Left lung (tissue), 10 donors: Measurements from ENCODE around the gene PISD. TPM values are rescaled to one million over a fixed set of nuclear protein-coding genes. Genes with fewer than 3 reads are reported as not detected.
"Not testable (repeated sequence)": the region's sequence is repeated elsewhere in the genome, so short reads cannot be mapped to it uniquely, and the experiment has no call there.

ENCODE experiments used
- ATAC-seq: fragments of 200-7000 bp; cut with Tn5 transposase; one replicate; pipeline ENCODE4 v1.9.1; 2020; ENCODE audit warnings: moderate library complexity
- DNase-seq, 4 donors: peaks; one replicate each; pipeline ENCODE4 v3.0.0-alpha.2; 2013 to 2020
- H3K27ac ChIP-seq, 2 donors: fragments of 200-600 bp; sonication (generic) in 1 of 2; one replicate each; pipeline versions ENCODE4 v1.5.0 to v1.8.0; 2020 to 2021
- H3K27me3 ChIP-seq, 2 donors: fragments of 200-600 bp; sonication (generic) in 1 of 2; one replicate each; pipeline versions ENCODE4 v1.5.0 to v1.8.0; 2020 to 2021
- H3K36me3 ChIP-seq, 2 donors: fragments of 200-600 bp; sonication (generic) in 1 of 2; one replicate each; pipeline versions ENCODE4 v1.5.0 to v1.8.0; 2020 to 2021
- H3K4me1 ChIP-seq, 2 donors: fragments of 200-600 bp; one replicate each; pipeline ENCODE4 v1.8.0; 2021
- H3K4me3 ChIP-seq, 2 donors: fragments of 200-600 bp; sonication (generic) in 1 of 2; one replicate each; pipeline versions ENCODE4 v1.5.0 to v1.8.0; 2020 to 2021; ENCODE audit warnings: mild to moderate bottlenecking in 1 of 2
- H3K9me3 ChIP-seq, 2 donors: fragments of 200-600 bp; sonication (generic) in 1 of 2; one replicate each; pipeline versions ENCODE4 v1.5.0 to v1.8.0; 2020 to 2021
- intact Hi-C, 2 donors: fragments of 100-400 bp; cut with DNase I; formaldehyde crosslinking; loops; one replicate each; pipeline versions ENCODE4 v1.11.2 to v1.14.2; 2022
- polyA plus RNA-seq, 6 donors: library from polyadenylated mRNA; unstranded; fragments of 120-200 nt; gene quantifications; one replicate each; pipeline ENCODE4 v1.2.1, GENCODE V29; 2013; ENCODE audit not compliant: insufficient read length in 6 of 6
- total RNA-seq, 2 donors: library from RNA; stranded (reverse); fragmentation: NEBNext Ultra II Directional; extraction: Animal tissue kit (Norgen Biotek cat#: 25700); gene quantifications; one replicate each; pipeline ENCODE4 v1.2.1, GENCODE V29; 2021
- TF ChIP-seq, protein P1 (sequence below), 2 donors: fragments of 200-600 bp; sonication (generic) in 1 of 2; IDR thresholded peaks; one replicate each; pipeline versions ENCODE4 v1.5.0 to v1.8.0; 2021; ENCODE audit warnings: antibody characterized with exemption in 2 of 2
- donor health status: DM: no; HTN: yes; CAD: no.
- donor health status: DM: no; HTN: no; CAD: no.

Gene PISD
- total and polyA plus RNA-seq, 8 donors: 22.6 to 60.5 (median 29.0) TPM

DNA sequence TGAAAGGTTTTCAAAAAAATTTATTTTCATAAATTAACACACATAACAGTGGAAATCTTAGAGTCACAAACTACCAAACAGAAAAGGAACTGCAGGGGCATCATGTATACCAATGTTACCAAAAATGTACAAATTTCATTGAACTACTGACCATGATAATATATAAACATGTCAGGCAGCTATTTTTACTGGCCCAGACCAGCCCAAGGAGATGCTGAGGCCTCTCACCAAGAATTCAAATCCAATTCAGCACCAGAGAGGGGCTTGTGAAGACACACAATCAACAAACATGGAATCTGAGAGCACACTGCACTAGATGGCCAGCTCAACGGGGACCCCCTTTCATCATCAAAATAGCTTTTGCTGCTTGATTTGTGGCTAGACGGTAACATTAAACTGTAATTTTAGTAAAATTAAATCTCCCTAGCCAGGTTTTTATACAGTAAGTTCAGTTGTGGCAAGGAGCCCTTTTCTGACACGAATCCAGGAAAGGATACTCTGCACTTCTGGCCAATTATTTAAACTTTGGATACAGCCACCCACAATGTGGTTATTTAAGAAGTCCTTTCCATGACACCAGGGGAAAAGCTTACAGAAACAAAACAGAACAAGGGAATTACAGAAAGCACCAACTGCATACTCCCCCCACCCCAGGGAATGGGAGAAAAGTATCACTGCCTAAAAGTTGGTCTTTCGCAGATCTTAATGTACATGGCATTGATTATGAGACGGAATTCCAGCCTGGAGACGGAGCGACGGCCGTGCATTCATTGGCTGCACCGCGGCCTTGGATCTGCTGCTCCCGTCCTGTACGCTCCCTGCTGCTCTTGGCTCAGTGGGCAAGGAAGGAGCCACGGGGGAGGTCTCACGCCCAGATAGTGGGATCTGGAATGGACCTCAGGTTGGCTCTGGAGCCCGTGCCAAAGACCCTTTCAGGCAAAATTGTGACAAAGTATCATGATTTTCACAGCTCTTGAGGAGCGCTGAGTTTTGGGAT, 19.6 kb upstream of the PISD start:
- no peak for DNase-seq
- no peaks in the 10 kb centered on the region for H3K27me3 ChIP-seq
- no peak for ATAC-seq
- intact Hi-C loops: no loop called here
- peak overlapping the region in 1 of 2 donors; percentile 64 for H3K27ac ChIP-seq
- H3K4me3 ChIP-seq: no peak overlapping the region
- H3K9me3 ChIP-seq: no peaks in the 10 kb centered on the region
- TF ChIP-seq, protein P1, sequence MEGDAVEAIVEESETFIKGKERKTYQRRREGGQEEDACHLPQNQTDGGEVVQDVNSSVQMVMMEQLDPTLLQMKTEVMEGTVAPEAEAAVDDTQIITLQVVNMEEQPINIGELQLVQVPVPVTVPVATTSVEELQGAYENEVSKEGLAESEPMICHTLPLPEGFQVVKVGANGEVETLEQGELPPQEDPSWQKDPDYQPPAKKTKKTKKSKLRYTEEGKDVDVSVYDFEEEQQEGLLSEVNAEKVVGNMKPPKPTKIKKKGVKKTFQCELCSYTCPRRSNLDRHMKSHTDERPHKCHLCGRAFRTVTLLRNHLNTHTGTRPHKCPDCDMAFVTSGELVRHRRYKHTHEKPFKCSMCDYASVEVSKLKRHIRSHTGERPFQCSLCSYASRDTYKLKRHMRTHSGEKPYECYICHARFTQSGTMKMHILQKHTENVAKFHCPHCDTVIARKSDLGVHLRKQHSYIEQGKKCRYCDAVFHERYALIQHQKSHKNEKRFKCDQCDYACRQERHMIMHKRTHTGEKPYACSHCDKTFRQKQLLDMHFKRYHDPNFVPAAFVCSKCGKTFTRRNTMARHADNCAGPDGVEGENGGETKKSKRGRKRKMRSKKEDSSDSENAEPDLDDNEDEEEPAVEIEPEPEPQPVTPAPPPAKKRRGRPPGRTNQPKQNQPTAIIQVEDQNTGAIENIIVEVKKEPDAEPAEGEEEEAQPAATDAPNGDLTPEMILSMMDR (IDR thresholded peaks at IDR 0.05): no peak
- peaks cover 0 to 42% of the 10 kb centered on the region in 2 donors for H3K36me3 ChIP-seq
- H3K4me1 ChIP-seq: peaks cover 0 to 10% of the 10 kb centered on the region in 2 donors

GRCh38 chr22:31680861-31681341, 18.9 kb upstream of the PISD start:
- no peak for ATAC-seq
- DNase-seq: no peak
- TF ChIP-seq, protein P1 (IDR thresholded peaks at IDR 0.05): no peak
- intact Hi-C loops: no loop called here
- H3K4me1 ChIP-seq: peaks cover 0 to 16% of the 10 kb centered on the region in 2 donors
- peak overlapping the region; percentile 14 to 64 for H3K27ac ChIP-seq
- H3K36me3 ChIP-seq: peaks cover 0 to 35% of the 10 kb centered on the region in 2 donors
- H3K9me3 ChIP-seq: no peaks in the 10 kb centered on the region
- no peaks in the 10 kb centered on the region for H3K27me3 ChIP-seq
- no peak overlapping the region for H3K4me3 ChIP-seq

DNA sequence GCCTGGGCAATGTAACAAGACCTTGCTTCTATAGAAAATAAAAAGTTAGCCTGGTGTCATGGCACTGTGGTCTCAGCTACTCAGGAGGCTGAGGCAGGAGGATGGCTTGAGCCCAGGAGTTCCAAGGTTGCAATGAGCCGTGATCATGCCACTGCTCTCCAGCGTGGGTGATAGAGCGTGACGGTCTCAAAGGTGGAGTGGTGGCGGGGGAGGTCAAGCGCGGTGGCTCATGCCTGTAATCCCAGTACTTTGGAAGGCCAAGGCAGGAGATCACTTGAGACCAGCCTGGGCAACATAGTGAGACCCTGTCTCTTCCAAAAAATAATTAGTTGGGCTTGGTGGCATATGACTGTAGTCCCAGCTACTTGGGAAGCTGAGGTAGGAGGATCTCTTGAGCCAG, 16.7 kb upstream of the PISD start:
- H3K9me3 ChIP-seq: no peaks in the 10 kb centered on the region
- intact Hi-C loops: no loop called here
- H3K4me3 ChIP-seq: no peak overlapping the region
- H3K27me3 ChIP-seq: no peaks in the 10 kb centered on the region
- TF ChIP-seq, protein P1 (IDR thresholded peaks at IDR 0.05): no peak
- H3K36me3 ChIP-seq: peaks cover 0 to 13% of the 10 kb centered on the region in 2 donors
- no peak overlapping the region for H3K27ac ChIP-seq
- DNase-seq: no peak
- ATAC-seq: no peak
- peaks cover 0 to 24% of the 10 kb centered on the region in 2 donors for H3K4me1 ChIP-seq

- intact Hi-C loops: no loop called here
- Histone ChIP-seq H3K36me3 (no peaks in the 10 kb centered on the region), H3K27ac (peak overlapping the region; percentile 59 to 62), H3K4me1 (peaks cover 0 to 26% of the 10 kb centered on the region in 2 donors), H3K27me3 (no peaks in the 10 kb centered on the region), H3K4me3 (peak overlapping the region; percentile 33 to 44), H3K9me3 (no peaks in the 10 kb centered on the region)
- TF ChIP-seq, protein P1 (IDR thresholded peaks at IDR 0.05): no peak
- DNase-seq: peak; percentile 43 to 99 (median 92)
- peak; percentile 100 for ATAC-seq
These were observed 14.7 kb upstream of the PISD start for GRCh38 chr22:31676700-31677099.

- H3K9me3 ChIP-seq, DNase-seq, ATAC-seq, H3K36me3 ChIP-seq, H3K4me3 ChIP-seq, intact Hi-C loops, H3K27me3 ChIP-seq: not testable (repeated sequence)
- Histone ChIP-seq H3K4me1 (peaks cover 0 to 23% of the 10 kb centered on the region in 2 donors), H3K27ac (peak overlapping the region in 1 of 2 donors; percentile 57)
These were observed 12.2 kb upstream of the PISD start for GRCh38 chr22:31674219-31674618.

- H3K9me3 ChIP-seq, ATAC-seq, H3K4me3 ChIP-seq, H3K36me3 ChIP-seq, intact Hi-C loops, H3K27ac ChIP-seq, H3K27me3 ChIP-seq, DNase-seq: not testable (repeated sequence)
- H3K4me1 ChIP-seq: peaks cover 0 to 21% of the 10 kb centered on the region in 2 donors
These were observed 6.8 kb upstream of the PISD start for GRCh38 chr22:31668849-31669248.
